Stimulated activated naive CD8-positive, alpha-beta T cell treated with anti-CD3 and anti-CD28 coated beads, Interleukin-15, amount 100 ng/mL, for 72 hours (primary cell): Measurements from ENCODE around the gene RTL1.

Experiments
- ATAC-seq: fragments of 150-1000 bp; cut with Tn5 transposase; 2 replicates; pipeline ENCODE4 v1.10.0; 2021; ENCODE audit warnings: mild to moderate bottlenecking, moderate library complexity
- DNase-seq, 2 donors: peaks; one replicate each; pipeline ENCODE4 v3.0.0; 2021 to 2022
- H3K27ac Mint-ChIP-seq, 2 donors: one replicate each; pipeline ENCODE4 v1.8.0; 2022; ENCODE audit warnings: mild to moderate bottlenecking in 2 of 2, mixed read lengths in 2 of 2, moderate library complexity in 2 of 2
- H3K27me3 Mint-ChIP-seq: one replicate; pipeline ENCODE4 v1.8.0; 2022; ENCODE audit warnings: mixed read lengths
- H3K4me1 Mint-ChIP-seq: one replicate; pipeline ENCODE4 v1.8.0; 2022; ENCODE audit warnings: mild to moderate bottlenecking, mixed read lengths
- H3K4me3 Mint-ChIP-seq, 2 donors: one replicate each; pipeline ENCODE4 v1.8.0; 2022; ENCODE audit warnings: mild to moderate bottlenecking in 2 of 2, mixed read lengths in 2 of 2, moderate library complexity in 1 of 2
- H3K9me3 Mint-ChIP-seq, 2 donors: one replicate each; pipeline ENCODE4 v1.8.0; 2022; ENCODE audit warnings: mixed read lengths in 2 of 2

RTL1 gene

DNA sequence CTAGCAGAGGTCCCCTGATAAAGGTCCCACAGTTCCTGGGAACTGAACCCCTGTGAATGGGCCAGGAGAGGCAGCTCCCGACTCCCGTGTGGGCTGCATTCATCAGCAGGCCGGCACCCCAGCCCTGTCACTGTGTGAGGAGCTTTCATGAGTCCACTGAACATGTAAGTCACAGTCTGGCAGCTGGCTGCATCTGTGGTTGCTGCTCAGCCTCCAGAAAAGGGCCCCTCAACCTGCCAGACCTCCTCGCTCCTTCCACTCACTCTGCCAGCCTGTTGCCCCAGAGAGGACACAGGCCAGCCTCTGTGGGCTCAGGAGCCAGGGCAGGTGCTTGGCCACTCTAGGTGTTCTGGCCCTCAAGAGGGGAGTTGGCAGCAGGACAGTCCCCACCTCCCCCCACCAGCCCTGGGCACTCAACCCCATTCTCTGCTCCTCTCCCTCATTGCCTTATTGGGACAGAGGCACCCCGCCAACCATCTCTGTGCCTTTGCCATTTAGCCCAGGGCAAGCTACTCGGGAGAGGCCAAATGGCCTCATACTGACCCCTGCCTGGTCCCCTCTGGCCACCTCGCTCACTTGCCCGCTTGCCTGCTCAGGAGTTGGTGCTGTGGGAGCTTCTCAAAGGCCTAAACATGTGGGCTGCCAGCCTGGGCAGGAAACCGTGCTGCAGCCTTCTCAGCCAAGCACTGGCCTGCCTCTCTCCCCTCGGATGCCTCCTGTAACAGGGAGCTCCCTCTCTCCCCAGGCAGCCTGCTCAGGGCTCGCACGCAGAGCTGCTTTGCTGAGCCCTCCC, 1.9 kb downstream of the RTL1 start:
- no peak overlapping the region for H3K4me3 Mint-ChIP-seq
- DNase-seq (no peak), ATAC-seq (no peak)
- no peaks in the 10 kb centered on the region for H3K9me3 Mint-ChIP-seq
- H3K27ac Mint-ChIP-seq = no peak overlapping the region
- H3K27me3 Mint-ChIP-seq = peaks cover 75% of the 10 kb centered on the region
- peaks cover 6% of the 10 kb centered on the region for H3K4me1 Mint-ChIP-seq

GRCh38 chr14:100900837-100901390, 2.6 kb downstream of the RTL1 start:
- Mint-ChIP-seq H3K27ac (no peak overlapping the region), H3K27me3 (peaks cover 75% of the 10 kb centered on the region), H3K9me3 (no peaks in the 10 kb centered on the region), H3K4me1 (peaks cover 6% of the 10 kb centered on the region), H3K4me3 (no peak overlapping the region)
- ATAC-seq = peak; percentile 56
- DNase-seq = peak; percentile 15 to 28

DNA sequence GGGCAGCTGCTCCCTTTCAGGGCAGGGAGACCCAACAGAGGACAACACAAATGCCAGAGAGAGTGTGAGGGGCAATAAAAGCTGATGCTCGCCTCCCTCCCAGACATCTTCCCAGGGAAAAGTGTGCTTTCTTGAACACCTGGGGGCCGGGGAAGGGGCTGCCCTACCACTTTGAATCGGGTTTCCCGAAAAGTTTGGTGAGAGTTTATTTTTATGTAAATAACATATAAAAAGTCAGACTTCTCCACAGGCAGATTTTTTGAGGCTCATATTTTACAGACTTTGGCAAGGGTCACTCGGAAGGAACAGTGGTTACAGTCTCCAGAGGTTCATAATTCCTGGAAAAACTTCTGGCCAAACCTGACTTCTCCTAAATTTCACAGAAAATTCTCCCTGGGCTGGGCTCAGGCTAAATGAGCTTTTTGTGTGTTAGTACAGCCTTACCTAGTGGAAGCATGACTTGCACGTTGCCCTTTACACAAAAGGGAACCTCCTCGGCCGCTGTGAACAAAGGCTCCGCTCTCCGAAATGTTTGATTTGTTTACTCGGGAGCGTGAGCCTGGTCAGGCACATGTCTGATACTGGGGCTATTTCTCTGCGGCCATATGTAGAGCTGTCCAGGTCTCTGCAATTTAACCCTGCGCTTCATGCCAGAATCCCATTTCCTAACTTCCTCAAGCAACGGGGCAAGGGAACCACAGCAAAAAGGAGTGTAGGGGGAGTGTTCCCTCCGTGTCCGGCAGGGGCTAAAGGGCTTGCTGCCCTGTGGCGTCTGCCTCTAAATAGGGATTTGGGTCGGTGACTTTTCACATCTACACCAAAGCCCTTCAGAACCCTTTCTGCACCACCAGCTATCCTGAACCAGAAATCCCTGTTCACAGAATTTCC, 3.4 kb downstream of the RTL1 start:
- no peak for ATAC-seq
- no peak for DNase-seq
- H3K4me3 Mint-ChIP-seq = no peak overlapping the region
- peaks cover 67% of the 10 kb centered on the region for H3K27me3 Mint-ChIP-seq
- H3K4me1 Mint-ChIP-seq = peaks cover 6% of the 10 kb centered on the region
- no peak overlapping the region for H3K27ac Mint-ChIP-seq
- no peaks in the 10 kb centered on the region for H3K9me3 Mint-ChIP-seq

DNA sequence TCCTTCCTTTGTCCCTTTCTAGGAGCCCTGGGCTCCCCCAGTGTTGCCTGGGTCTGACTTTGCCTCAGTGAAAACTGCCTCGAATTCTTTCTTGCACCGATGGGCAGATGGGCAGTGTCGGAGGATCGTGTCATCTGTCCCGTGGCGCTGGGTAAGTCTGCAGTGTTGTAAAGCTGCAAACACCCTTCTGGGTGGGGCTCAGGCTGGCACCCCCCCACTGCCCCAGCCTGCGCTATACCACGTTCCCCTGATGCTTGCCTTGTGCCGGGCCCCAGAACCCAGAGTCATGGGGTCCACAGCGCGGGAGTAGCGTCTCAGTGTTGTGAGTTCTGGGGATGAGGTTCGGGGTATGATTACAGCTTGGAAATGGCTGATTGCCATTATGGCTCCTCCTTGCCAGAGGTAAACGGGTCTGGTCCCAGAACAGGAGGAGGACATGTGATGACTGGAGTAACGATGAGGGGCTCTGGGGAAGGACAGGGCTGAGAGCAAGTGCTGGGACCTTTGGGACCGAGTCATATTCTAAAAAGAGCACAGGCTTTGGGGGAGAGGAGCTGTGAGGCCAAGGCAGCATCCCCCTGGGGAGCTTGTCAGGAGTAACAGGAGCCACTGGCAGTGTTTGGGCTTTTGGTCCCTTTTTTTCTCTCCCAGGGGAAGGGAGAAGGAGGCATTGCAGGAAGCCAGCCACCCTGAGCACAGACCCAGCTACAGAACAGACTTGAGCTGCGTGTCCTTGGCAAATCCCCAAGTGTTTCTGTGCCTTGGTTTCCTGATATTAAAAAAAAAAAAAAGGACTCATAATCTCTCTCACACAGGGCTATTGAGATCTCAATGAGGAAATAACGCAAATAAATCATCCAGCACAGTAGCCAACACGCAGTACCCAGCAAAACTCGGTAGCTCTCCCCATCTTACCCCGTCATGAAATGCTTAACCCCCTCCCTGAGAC, 4.3 kb downstream of the RTL1 start:
- Mint-ChIP-seq H3K4me3 (no peak overlapping the region), H3K27ac (no peak overlapping the region), H3K9me3 (no peaks in the 10 kb centered on the region), H3K27me3 (peaks cover 58% of the 10 kb centered on the region), H3K4me1 (peaks cover 6% of the 10 kb centered on the region)
- DNase-seq = no peak
- ATAC-seq = no peak

- ATAC-seq = no peak
- Mint-ChIP-seq H3K4me1 (peaks cover 6% of the 10 kb centered on the region), H3K4me3 (no peak overlapping the region), H3K9me3 (no peaks in the 10 kb centered on the region), H3K27ac (no peak overlapping the region), H3K27me3 (peaks cover 51% of the 10 kb centered on the region)
- DNase-seq = no peak
Measured at GRCh38 chr14:100898465-100898864, 5.1 kb downstream of the RTL1 start.

DNA sequence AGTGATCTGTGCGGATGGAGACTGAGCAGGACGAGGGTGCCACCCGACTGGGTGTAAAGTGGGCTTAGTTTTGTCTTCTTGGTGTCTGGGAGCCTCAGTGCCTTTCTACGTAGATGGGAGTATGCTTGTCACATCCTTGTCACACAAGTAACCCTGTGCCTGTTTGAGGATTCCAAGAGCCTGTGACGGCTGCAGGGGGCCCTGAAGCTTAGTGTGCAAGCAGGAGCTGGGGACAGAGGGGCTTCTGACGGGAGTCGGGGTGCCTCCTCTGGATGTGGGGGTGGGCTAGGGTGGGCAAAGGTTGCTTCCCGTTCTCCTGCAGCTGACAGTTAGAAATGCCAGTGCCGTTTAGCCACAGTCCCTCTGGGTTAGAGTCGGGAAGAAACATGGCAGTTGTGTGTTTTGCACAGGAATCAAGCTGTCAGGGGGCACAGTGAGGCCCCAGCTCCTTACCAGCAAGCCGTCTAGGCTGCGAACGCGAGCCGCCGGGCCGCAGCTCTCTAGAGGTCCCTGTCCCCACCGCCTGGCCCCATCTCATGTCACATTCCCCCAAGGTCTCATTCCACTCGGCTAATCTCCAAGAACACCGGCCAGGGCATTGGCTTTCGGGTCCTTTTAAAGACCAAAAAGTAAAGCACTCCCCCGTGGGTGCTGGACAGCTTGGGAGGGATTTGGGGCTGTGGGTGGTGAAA, 7.0 kb downstream of the RTL1 start:
- Mint-ChIP-seq H3K4me1 (peaks cover 6% of the 10 kb centered on the region), H3K27me3 (peaks cover 37% of the 10 kb centered on the region), H3K27ac (no peak overlapping the region), H3K4me3 (no peak overlapping the region), H3K9me3 (no peaks in the 10 kb centered on the region)
- ATAC-seq (no peak), DNase-seq (no peak)

DNA sequence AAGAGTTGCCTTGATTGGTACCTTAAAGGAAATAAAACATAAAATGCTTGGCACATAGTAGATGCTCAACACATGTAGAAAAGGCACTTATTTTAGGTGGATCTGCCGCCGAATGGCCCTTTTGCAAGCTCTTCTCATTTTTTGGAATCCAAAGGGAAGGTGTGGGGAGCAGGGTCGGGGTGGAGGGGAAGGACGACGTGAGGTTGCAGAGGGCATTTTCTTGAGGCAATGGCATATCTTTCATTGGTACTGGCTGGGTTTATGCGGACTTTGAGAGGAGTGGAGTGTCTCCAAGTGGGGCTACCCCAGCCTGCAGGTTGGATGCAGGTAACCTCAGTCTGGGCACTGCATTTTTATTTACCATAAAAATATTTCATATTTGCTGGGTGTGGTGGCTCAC, 8.1 kb downstream of the RTL1 start:
- H3K4me1 Mint-ChIP-seq = peaks cover under 1% of the 10 kb centered on the region
- H3K9me3 Mint-ChIP-seq = no peaks in the 10 kb centered on the region
- H3K27me3 Mint-ChIP-seq = peaks cover 27% of the 10 kb centered on the region

GRCh38 chr14:100894416-100894815, 9.1 kb downstream of the RTL1 start:
- no peak for DNase-seq
- H3K27ac Mint-ChIP-seq = no peak overlapping the region
- ATAC-seq = no peak
- H3K9me3 Mint-ChIP-seq = no peaks in the 10 kb centered on the region
- H3K4me1 Mint-ChIP-seq = no peaks in the 10 kb centered on the region
- no peak overlapping the region for H3K4me3 Mint-ChIP-seq
- peaks cover 21% of the 10 kb centered on the region for H3K27me3 Mint-ChIP-seq

More for the DNA sequence above, 8.1 kb downstream of the RTL1 start:
- no peak overlapping the region for H3K27ac Mint-ChIP-seq
- no peak for ATAC-seq
- no peak overlapping the region for H3K4me3 Mint-ChIP-seq
- no peak for DNase-seq

- H3K27me3 Mint-ChIP-seq = peaks cover 21% of the 10 kb centered on the region
- no peak overlapping the region for H3K4me3 Mint-ChIP-seq
- no peak for ATAC-seq
- DNase-seq = no peak
- no peaks in the 10 kb centered on the region for H3K4me1 Mint-ChIP-seq
- H3K9me3 Mint-ChIP-seq = no peaks in the 10 kb centered on the region
- no peak overlapping the region for H3K27ac Mint-ChIP-seq
Measured at GRCh38 chr14:100893760-100894159, 9.8 kb downstream of the RTL1 start.

DNA sequence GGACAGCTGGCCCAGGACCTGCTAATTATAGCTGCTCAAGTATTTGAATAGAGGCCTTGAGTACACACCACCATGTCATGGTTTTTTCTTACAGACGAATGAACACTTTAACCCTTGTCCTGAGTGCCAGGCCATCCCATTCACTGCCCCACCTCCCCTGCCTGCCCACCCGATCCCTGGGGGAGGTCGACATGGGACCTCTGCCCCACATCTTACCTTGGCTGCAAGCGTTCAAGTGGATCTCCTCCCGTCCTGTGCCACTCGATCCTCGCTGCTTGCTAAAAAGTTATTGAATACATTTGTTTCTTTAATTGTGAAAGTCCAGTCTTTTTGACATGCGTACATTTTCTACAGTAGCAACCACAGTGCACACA, 10.3 kb downstream of the RTL1 start:
- peaks cover 16% of the 10 kb centered on the region for H3K27me3 Mint-ChIP-seq
- no peak for DNase-seq
- no peak overlapping the region for H3K4me3 Mint-ChIP-seq
- no peaks in the 10 kb centered on the region for H3K4me1 Mint-ChIP-seq
- H3K27ac Mint-ChIP-seq = no peak overlapping the region
- no peaks in the 10 kb centered on the region for H3K9me3 Mint-ChIP-seq
- no peak for ATAC-seq

GRCh38 chr14:100892496-100893227, 10.9 kb downstream of the RTL1 start:
- Mint-ChIP-seq H3K4me3 (no peak overlapping the region), H3K4me1 (no peaks in the 10 kb centered on the region), H3K27me3 (peaks cover 16% of the 10 kb centered on the region), H3K9me3 (no peaks in the 10 kb centered on the region), H3K27ac (no peak overlapping the region)
- DNase-seq = no peak
- no peak for ATAC-seq

GRCh38 chr14:100891501-100892445, 11.7 kb downstream of the RTL1 start:
- Mint-ChIP-seq H3K9me3 (no peaks in the 10 kb centered on the region), H3K27me3 (peaks cover 16% of the 10 kb centered on the region), H3K4me3 (no peak overlapping the region), H3K4me1 (no peaks in the 10 kb centered on the region), H3K27ac (no peak overlapping the region)
- no peak for DNase-seq
- ATAC-seq = no peak

DNA sequence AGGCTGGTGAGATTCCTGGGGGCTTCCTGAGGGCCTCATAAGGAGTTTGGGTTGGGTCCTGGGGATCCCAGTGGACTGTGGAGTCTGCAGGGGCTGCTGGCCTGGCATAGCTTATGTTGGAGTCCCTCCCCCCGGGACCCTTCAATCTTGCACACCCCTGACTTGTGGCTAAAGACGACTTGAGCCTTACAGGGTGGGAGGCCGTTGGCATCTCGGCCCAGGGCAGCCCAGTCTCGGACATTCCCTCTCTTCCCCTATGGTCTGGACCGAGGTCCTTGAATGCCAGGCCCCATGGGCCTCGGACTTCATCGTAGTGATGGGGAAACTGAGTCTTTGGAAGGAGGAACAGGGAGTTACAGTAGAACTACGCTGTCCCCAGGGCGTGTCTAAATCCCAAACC, 12.5 kb downstream of the RTL1 start:
- no peaks in the 10 kb centered on the region for H3K9me3 Mint-ChIP-seq
- H3K27me3 Mint-ChIP-seq = peaks cover 16% of the 10 kb centered on the region
- H3K27ac Mint-ChIP-seq = no peak overlapping the region
- H3K4me3 Mint-ChIP-seq = no peak overlapping the region
- H3K4me1 Mint-ChIP-seq = no peaks in the 10 kb centered on the region
- ATAC-seq (no peak), DNase-seq (no peak)
